Measurements from ENCODE around the gene SEMA4B. TPM values are rescaled to one million over a fixed set of nuclear protein-coding genes. Genes with fewer than 3 reads are reported as not detected.

Gene SEMA4B
- total and polyA plus RNA-seq, 2 of the 8 experiments (the other 6 are each of a cell fraction or from before 2014, with no cell fraction given) = 42.7 to 43.0 TPM

- no peak for TF ChIP-seq CHD7 (IDR thresholded peaks at IDR 0.05; ENCODE audit: insufficient replicate concordance, low read length)
- no peak for TF ChIP-seq NANOG (IDR thresholded peaks at IDR 0.05; ENCODE audit: insufficient read depth, low read depth, low read length, poor library complexity, severe bottlenecking)
- no peak for TF ChIP-seq ATF3 (IDR thresholded peaks at IDR 0.05; ENCODE audit: insufficient read depth, low read depth, low read length)
- TF ChIP-seq ZNF274 (IDR thresholded peaks at IDR 0.05; ENCODE audit: borderline replicate concordance, extremely low read depth, low read length) = no peak
- no peak for TF ChIP-seq SUZ12 (IDR thresholded peaks at IDR 0.05; ENCODE audit: low read length)
- no peak for TF ChIP-seq TAF7 (optimal IDR thresholded peaks at IDR 0.05; ENCODE audit: borderline replicate concordance, low read depth, low read length)
- TF ChIP-seq POLR2AphosphoS5 (IDR thresholded peaks at IDR 0.05; ENCODE audit: low read depth, low read length) = no peak
- TF ChIP-seq TBP (IDR thresholded peaks at IDR 0.05; ENCODE audit: low read depth, low read length) = no peak
- no peak for TF ChIP-seq RXRA (IDR thresholded peaks at IDR 0.05; ENCODE audit: insufficient read depth, low read depth, low read length)
These were observed 43.0 kb downstream of the SEMA4B start (continued) for GRCh38 chr15:90243943-90244639.
